CD4-positive, alpha-beta T cell treated with Interleukin-1 beta for 1 hour (primary cell): ENCODE results near the gene ERGIC1.

Source experiments
- DNase-seq, 2 donors: peaks; one replicate each; pipeline ENCODE4 v3.0.0-alpha.2; 2020 to 2022

Gene ERGIC1

DNA sequence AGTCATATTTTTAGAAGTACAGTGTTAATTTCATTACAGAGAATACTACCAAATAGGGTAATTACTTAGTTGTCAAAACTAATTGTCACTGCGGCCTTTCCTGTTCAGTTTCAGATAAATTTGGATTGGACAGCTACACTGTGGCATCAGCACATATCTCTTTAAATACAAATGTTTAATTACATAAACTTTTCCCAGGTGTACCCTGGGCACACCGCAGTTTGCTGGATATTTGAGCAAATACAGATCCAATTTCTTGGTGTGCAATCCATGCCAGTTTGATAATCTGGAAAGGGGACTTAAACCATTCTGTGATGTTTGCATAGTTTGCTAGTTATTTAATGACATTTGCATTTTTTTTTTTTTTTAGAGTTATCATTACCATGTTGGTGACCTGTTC is 160.4 kb downstream of the ERGIC1 start:
- DNase-seq = no peak

DNA sequence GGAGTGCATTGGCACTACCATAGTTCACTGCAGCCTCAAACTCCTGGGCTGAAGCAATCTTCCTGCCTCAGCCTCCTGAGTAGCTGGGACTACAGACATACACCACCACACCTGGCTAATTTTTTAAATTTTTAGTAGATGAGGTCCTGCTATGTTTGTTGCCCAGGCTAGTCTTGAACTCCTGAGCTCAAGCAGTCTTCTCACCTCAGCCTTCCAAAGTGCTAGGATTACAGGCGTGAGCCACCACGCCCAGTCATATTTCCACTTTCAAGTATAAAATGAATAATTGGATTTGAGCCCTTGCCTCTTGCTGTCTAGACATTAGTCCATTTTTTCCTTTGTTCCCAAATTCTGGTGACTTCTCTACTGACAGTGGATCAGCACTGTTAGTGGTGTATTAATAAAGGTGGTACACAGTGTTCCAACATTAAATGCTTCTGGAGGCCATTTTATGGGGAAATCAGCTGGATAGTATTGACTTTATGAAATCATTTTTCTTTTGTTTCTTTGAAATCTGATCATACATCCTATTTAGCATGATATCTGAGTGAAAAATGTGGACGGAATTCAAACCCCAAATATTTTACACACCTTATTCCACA is 165.4 kb downstream of the ERGIC1 start:
- no peak for DNase-seq

DNA sequence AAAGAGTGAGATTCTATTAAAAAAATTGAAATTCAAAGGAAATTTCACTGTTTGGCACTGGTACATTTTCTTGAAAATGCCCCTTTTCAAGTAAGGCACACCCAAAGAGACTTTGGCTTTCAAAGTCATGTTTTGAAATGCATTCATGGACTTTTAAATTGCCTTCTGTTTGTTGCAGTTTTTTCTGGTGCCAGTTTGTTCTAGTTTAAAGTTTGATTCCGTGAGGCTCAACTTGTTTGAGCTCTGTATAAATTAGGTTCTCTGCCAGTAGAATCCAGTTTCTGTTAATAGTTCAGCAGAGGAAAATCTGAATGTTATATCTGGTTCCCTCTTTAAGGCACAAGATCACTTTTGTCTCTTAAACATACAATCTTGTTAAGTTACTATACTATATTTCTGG is 165.9 kb downstream of the ERGIC1 start:
- no peak for DNase-seq

DNA sequence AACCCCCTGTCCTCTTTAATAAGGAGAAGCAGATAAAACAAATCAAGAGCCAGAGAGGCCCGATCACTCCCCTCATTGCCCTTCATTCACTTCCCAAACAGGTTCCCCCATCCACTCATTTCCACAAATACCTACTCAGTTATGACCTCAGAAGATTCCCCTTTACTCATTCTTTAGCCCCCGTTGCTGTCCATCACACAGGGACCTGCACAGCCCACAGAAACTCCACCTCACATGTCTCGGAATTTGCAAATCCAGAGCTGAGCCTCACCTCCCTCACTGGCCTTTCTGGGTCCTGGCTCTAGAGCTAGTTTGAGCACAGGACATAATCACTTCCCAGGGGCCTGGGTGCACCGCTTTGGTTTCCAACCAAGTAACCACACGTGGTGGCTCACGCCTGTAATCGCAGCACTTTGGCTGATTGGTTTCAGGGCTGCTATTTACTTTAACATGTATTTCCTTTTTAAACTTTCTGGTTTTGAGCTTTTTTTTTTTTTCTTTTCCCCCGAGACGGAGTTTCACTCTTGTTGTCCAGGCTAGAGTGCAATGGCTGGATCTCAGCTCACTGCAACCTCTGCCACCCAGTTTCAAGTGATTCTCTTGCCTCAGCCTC is 167.3 kb downstream of the ERGIC1 start:
- peak in 1 of 2 donors; percentile 7 for DNase-seq
